HepG2 (cell line): ENCODE measurements around the gene GNG7. TPM values are rescaled to one million over a fixed set of nuclear protein-coding genes. Genes with fewer than 3 reads are reported as not detected.

Experiments used
- BCL6 ChIP-seq: IDR thresholded peaks from 2 replicates; pipeline ENCODE4 v1.6.1; 2016; ENCODE audit warnings: missing genetic modification reagents, missing compliant biosample characterization
- ELF4 ChIP-seq: sonication (generic); formaldehyde crosslinking; IDR thresholded peaks from 2 replicates; pipeline ENCODE4 v1.5.0; 2020; ENCODE audit warnings: missing genetic modification reagents, mild to moderate bottlenecking, moderate library complexity, borderline replicate concordance
- ESRRA ChIP-seq: sonication (generic); formaldehyde crosslinking; IDR thresholded peaks from 2 replicates; pipeline ENCODE4 v1.5.1; 2020; ENCODE audit warnings: mild to moderate bottlenecking, low read depth, missing genetic modification reagents
- FLYWCH1 ChIP-seq: sonication (generic); formaldehyde crosslinking; IDR thresholded peaks from 2 replicates; pipeline ENCODE4 v1.8.1; 2023; ENCODE audit warnings: mild to moderate bottlenecking, missing genetic modification reagents
- FOXK1 ChIP-seq: sonication (generic); formaldehyde crosslinking; IDR thresholded peaks from 2 replicates; pipeline ENCODE4 v1.4.0; 2020; ENCODE audit warnings: low read depth, missing genetic modification reagents, borderline replicate concordance
- FOXO1 ChIP-seq: sonication (generic); formaldehyde crosslinking; IDR thresholded peaks from 2 replicates; pipeline ENCODE4 v1.4.0; 2020; ENCODE audit warnings: missing genetic modification reagents
- IRX3 ChIP-seq: sonication (generic); formaldehyde crosslinking; IDR thresholded peaks from 2 replicates; pipeline ENCODE4 v1.8.1; 2023; ENCODE audit warnings: mild to moderate bottlenecking, low read depth, missing genetic modification reagents, borderline replicate concordance
- MED8 ChIP-seq: sonication (generic); formaldehyde crosslinking; IDR thresholded peaks from 2 replicates; pipeline ENCODE4 v1.8.1; 2023; ENCODE audit warnings: mild to moderate bottlenecking, missing genetic modification reagents; ENCODE audit not compliant: insufficient replicate concordance
- MLLT10 ChIP-seq: sonication (generic); formaldehyde crosslinking; IDR thresholded peaks from 2 replicates; pipeline ENCODE4 v1.4.0; 2020; ENCODE audit warnings: missing genetic modification reagents
- MXI1 ChIP-seq: IDR thresholded peaks from 3 replicates; pipeline ENCODE4 v1.6.1; 2012; ENCODE audit warnings: low read depth, low read length, inconsistent platforms, borderline replicate concordance
- NR2F1 ChIP-seq, 2 experiments: fragments of 450-650 bp in 1 of 2; formaldehyde crosslinking in 1 of 2; IDR thresholded peaks; 2 replicates each; pipeline versions ENCODE4 v1.5.0 to v1.6.1; 2016 to 2020; ENCODE audit warnings: mild to moderate bottlenecking in 1 of 2, missing compliant biosample characterization in 1 of 2, missing genetic modification reagents in 1 of 2, moderate library complexity in 1 of 2
- RXRB ChIP-seq: IDR thresholded peaks from 2 replicates; pipeline ENCODE4 v1.6.1; 2016; ENCODE audit warnings: borderline replicate concordance, missing genetic modification reagents, missing compliant biosample characterization
- SKI ChIP-seq: fragments of 450-650 bp; IDR thresholded peaks from one replicate; pipeline ENCODE4 v1.6.1; 2018; ENCODE audit warnings: mild to moderate bottlenecking; ENCODE audit not compliant: partially characterized antibody
- SOX6 ChIP-seq, 2 experiments: fragments of 450-650 bp in 1 of 2; sonication (generic) in 1 of 2; formaldehyde crosslinking in 1 of 2; IDR thresholded peaks; 2 replicates each; pipeline versions ENCODE4 v1.4.0 to v1.6.1; 2017 to 2020; ENCODE audit warnings: antibody characterized with exemption in 1 of 2, mild to moderate bottlenecking in 1 of 2, missing genetic modification reagents in 1 of 2
- WIZ ChIP-seq: sonication (generic); formaldehyde crosslinking; IDR thresholded peaks from 2 replicates; pipeline ENCODE4 v1.5.1; 2020; ENCODE audit warnings: mild to moderate bottlenecking, missing genetic modification reagents
- ZFP62 ChIP-seq: sonication (generic); formaldehyde crosslinking; IDR thresholded peaks from 2 replicates; pipeline ENCODE4 v1.4.0; 2020; ENCODE audit warnings: missing genetic modification reagents
- ZNF101 ChIP-seq: sonication (generic); formaldehyde crosslinking; IDR thresholded peaks from 2 replicates; pipeline ENCODE4 v1.4.0; 2020; ENCODE audit warnings: mild to moderate bottlenecking, low read depth, missing genetic modification reagents, borderline replicate concordance
- ZNF121 ChIP-seq: sonication (generic); formaldehyde crosslinking; IDR thresholded peaks from 2 replicates; pipeline ENCODE4 v1.5.0; 2020; ENCODE audit warnings: mild to moderate bottlenecking, missing genetic modification reagents
- ZNF775 ChIP-seq: sonication (generic); formaldehyde crosslinking; IDR thresholded peaks from 2 replicates; pipeline ENCODE4 v1.4.0; 2020; ENCODE audit warnings: missing genetic modification reagents, mild to moderate bottlenecking, moderate library complexity, borderline replicate concordance
- ZNF792 ChIP-seq: IDR thresholded peaks from 2 replicates; pipeline ENCODE4 v1.6.1; 2016
- ZSCAN12 ChIP-seq: sonication (generic); formaldehyde crosslinking; IDR thresholded peaks from 2 replicates; pipeline ENCODE4 v1.9.0; 2021; ENCODE audit warnings: mild to moderate bottlenecking, missing genetic modification reagents
- polyA plus RNA-seq, 8 experiments: library from polyadenylated mRNA; depleted of rRNA in 3 of 8; stranded (reverse) in 7 of 8; unstranded in 1 of 8; fragments of >200 nt; fragmentation: Illumina TruSeq in 4 of 8; extraction: Trizol in 4 of 8; gene quantifications; 2 replicates each; pipeline versions ENCODE4 v1.2.1 to v1.2.3, GENCODE V29; 2011 to 2016; ENCODE audit warnings: low read depth in 4 of 8, missing spikeins in 1 of 8, mixed read lengths in 1 of 8; ENCODE audit not compliant: insufficient read depth in 1 of 8
- total RNA-seq, 5 experiments: library from RNA; depleted of rRNA; stranded (reverse); fragments of >200 nt; fragmentation: Illumina TruSeq; extraction: Trizol; gene quantifications; 2 replicates each; pipeline ENCODE4 v1.2.3, GENCODE V29; 2016; ENCODE audit warnings: low read depth in 1 of 5
- TF ChIP-seq, protein P1 (sequence below): sonication (generic); formaldehyde crosslinking; IDR thresholded peaks from 2 replicates; pipeline ENCODE4 v1.4.0; 2020; ENCODE audit warnings: mild to moderate bottlenecking, missing genetic modification reagents
- TF ChIP-seq, protein P2 (sequence below): sonication (generic); formaldehyde crosslinking; IDR thresholded peaks from 2 replicates; pipeline ENCODE4 v1.4.0; 2020; ENCODE audit warnings: missing genetic modification reagents, borderline replicate concordance
- TF ChIP-seq, protein P3 (sequence below): sonication (generic); formaldehyde crosslinking; IDR thresholded peaks from 2 replicates; pipeline ENCODE4 v1.4.0; 2020; ENCODE audit warnings: missing genetic modification reagents, mild to moderate bottlenecking, borderline replicate concordance

Gene GNG7
- total and polyA plus RNA-seq, 2 of the 13 experiments (the other 11 are each of a cell fraction or from before 2014, with no cell fraction given): 1.4 to 3.3 TPM

DNA sequence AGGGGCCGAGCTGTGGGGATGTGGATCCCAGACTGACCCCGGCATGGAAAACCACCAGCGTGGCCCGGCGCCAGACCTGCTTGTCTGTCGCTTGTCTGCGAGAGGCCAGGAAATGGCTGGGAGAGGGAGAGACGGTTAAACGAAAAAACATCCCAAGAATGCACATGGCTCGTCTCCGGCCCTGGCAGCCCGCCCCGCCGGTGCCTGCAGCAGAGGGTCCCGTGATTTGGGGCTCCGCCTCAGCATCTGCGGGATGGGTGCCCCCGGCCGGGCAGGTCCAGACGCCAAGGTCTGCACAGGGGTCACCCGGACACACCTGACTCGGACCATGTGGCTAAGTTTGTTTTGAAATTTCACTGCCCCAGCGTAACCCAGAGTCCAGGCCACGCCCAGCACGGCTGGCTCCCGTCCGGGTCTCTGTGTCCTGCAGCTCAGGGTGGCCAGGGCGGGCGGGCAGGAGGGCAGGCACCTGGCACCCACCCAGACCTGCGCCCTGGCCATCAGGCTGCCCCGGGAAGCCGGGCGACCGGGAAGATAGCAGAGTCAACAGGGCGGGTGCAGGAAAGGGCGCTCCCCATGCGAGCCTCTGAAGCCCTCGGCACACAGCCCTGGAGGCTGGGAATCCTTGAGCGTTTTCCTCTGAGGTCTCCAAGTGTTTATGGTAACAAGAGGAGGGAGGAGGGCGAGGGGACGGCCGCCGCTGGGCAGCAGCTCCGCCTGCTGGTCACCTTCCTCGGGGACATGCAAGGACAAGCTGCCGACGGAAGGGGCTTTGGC, 123.4 kb downstream of the GNG7 start (continued):
- TF ChIP-seq ZNF775 (CRISPR knock-in tag) (no peak), MXI1 (peak; percentile 83; the same call in 1 of the 3 replicates), ZNF101 (CRISPR knock-in tag) (no peak), BCL6 (CRISPR knock-in tag) (peak; percentile 80), ZFP62 (CRISPR knock-in tag) (no peak), FOXO1 (CRISPR knock-in tag) (peak; percentile 63), ZNF792 (0 out of 2 replicates have a peak, but pooled peaks have one; percentile 25), MLLT10 (CRISPR knock-in tag) (no peak), MED8 (no peak), FLYWCH1 (CRISPR knock-in tag) (peak; percentile 88; the same call in 1 of the 2 replicates), NR2F1 (CRISPR knock-in tag; IDR thresholded peaks at IDR 0.05) (peak; percentile 48 to 62; a peak in 3 of 4 replicates), ZSCAN12 (no peak), RXRB (peak; percentile 94), FOXK1 (peak; percentile 74; the same call in 1 of the 2 replicates), SOX6 (IDR thresholded peaks at IDR 0.05) (no peak), SOX6 (CRISPR knock-in tag; IDR thresholded peaks at IDR 0.05) (peak; percentile 72), ESRRA (CRISPR knock-in tag) (peak; percentile 78; the same call in 1 of the 2 replicates), WIZ (CRISPR knock-in tag) (no peak), ELF4 (no peak), ZNF121 (CRISPR knock-in tag) (peak; percentile 62), IRX3 (no peak), SKI (peak; percentile 94)
- TF ChIP-seq, protein P1, sequence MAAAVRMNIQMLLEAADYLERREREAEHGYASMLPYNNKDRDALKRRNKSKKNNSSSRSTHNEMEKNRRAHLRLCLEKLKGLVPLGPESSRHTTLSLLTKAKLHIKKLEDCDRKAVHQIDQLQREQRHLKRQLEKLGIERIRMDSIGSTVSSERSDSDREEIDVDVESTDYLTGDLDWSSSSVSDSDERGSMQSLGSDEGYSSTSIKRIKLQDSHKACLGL (CRISPR knock-in tag): peak; percentile 77
- TF ChIP-seq, protein P2, sequence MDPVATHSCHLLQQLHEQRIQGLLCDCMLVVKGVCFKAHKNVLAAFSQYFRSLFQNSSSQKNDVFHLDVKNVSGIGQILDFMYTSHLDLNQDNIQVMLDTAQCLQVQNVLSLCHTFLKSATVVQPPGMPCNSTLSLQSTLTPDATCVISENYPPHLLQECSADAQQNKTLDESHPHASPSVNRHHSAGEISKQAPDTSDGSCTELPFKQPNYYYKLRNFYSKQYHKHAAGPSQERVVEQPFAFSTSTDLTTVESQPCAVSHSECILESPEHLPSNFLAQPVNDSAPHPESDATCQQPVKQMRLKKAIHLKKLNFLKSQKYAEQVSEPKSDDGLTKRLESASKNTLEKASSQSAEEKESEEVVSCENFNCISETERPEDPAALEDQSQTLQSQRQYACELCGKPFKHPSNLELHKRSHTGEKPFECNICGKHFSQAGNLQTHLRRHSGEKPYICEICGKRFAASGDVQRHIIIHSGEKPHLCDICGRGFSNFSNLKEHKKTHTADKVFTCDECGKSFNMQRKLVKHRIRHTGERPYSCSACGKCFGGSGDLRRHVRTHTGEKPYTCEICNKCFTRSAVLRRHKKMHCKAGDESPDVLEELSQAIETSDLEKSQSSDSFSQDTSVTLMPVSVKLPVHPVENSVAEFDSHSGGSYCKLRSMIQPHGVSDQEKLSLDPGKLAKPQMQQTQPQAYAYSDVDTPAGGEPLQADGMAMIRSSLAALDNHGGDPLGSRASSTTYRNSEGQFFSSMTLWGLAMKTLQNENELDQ: no peak
- TF ChIP-seq, protein P3, sequence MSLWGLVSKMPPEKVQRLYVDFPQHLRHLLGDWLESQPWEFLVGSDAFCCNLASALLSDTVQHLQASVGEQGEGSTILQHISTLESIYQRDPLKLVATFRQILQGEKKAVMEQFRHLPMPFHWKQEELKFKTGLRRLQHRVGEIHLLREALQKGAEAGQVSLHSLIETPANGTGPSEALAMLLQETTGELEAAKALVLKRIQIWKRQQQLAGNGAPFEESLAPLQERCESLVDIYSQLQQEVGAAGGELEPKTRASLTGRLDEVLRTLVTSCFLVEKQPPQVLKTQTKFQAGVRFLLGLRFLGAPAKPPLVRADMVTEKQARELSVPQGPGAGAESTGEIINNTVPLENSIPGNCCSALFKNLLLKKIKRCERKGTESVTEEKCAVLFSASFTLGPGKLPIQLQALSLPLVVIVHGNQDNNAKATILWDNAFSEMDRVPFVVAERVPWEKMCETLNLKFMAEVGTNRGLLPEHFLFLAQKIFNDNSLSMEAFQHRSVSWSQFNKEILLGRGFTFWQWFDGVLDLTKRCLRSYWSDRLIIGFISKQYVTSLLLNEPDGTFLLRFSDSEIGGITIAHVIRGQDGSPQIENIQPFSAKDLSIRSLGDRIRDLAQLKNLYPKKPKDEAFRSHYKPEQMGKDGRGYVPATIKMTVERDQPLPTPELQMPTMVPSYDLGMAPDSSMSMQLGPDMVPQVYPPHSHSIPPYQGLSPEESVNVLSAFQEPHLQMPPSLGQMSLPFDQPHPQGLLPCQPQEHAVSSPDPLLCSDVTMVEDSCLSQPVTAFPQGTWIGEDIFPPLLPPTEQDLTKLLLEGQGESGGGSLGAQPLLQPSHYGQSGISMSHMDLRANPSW: peak; percentile 74; the same call in 1 of the 2 replicates
